K562 (cell line): ENCODE data around the gene CGN. TPM values are rescaled to one million over a fixed set of nuclear protein-coding genes. Genes with fewer than 3 reads are reported as not detected.

ENCODE experiments used
- ATAC-seq: fragments of 200-7000 bp; cut with Tn5 transposase; 3 replicates; pipeline ENCODE4 v1.9.1; 2020; ENCODE audit warnings: moderate library complexity
- BruUV-seq: library from RNA; stranded (reverse); fragments of 400-500 nt; replicated peaks from 2 replicates; lab custom pipeline; 2021; lab: Mats Ljungman, UMichigan
- CTCF ChIA-PET: fragments of 300-600 bp; formaldehyde crosslinking; extraction: SDS; loops from one replicate; lab custom pipeline; 2021; ENCODE audit warnings: low intra/inter-chr PET ratio; lab: Yijun Ruan, JAX
- POLR2A ChIA-PET: fragments of 300-600, 350-650 bp; sonication (Branson Sonifier 250); formaldehyde crosslinking; extraction: SDS; loops from one replicate; lab custom pipeline; 2021; ENCODE audit warnings: antibody characterized with exemption, inconsistent platforms; lab: Yijun Ruan, JAX
- DNase-seq, 4 experiments: peaks; one replicate each; pipeline versions ENCODE4 v3.0.0 to v3.0.0-alpha.2; 2011 to 2018; ENCODE audit warnings: low spot score in 3 of 4, mixed read lengths in 3 of 4; ENCODE audit errors: extremely low read depth in 1 of 4
- FAIRE-seq: peaks from 2 replicates; lab custom pipeline; 2011; peaks lifted over from hg19 to GRCh38; lab: Jason Lieb, UNC
- H2AFZ ChIP-seq: 2 replicates; pipeline ENCODE4 v1.6.0; 2011; ENCODE audit warnings: low read depth, low read length, control low read depth, inconsistent platforms
- H3K27ac ChIP-seq: fragments of 200-600 bp; 3 replicates; pipeline ENCODE4 v1.8.0; 2011; ENCODE audit warnings: low read depth, mild to moderate bottlenecking, control low read depth, inconsistent platforms, low read length, moderate library complexity, mixed read lengths; ENCODE audit errors: extremely low read depth
- H3K27me3 ChIP-seq, 2 experiments: fragments of 300-600 bp in 1 of 2; 2 replicates in 1 of 2; 3 replicates in 1 of 2; pipeline versions ENCODE4 v1.6.0 to v1.8.0; 2011; ENCODE audit warnings: inconsistent platforms in 2 of 2, low read length in 2 of 2, mild to moderate bottlenecking in 1 of 2, mixed read lengths in 1 of 2, moderate library complexity in 1 of 2; ENCODE audit not compliant: control insufficient read depth in 2 of 2, insufficient read depth in 2 of 2
- H3K36me3 ChIP-seq: fragments of 300-600 bp; 3 replicates; pipeline ENCODE4 v1.8.0; 2011; ENCODE audit warnings: mild to moderate bottlenecking, low read length, inconsistent platforms; ENCODE audit not compliant: control insufficient read depth, insufficient read depth
- H3K4me1 ChIP-seq, 2 experiments: fragments of 200-600 bp in 1 of 2; replicated peaks in 1 of 2; 2 replicates in 1 of 2; 3 replicates in 1 of 2; pipeline versions ENCODE4 v1.5.1 to v1.8.0; 2011; ENCODE audit warnings: inconsistent platforms in 2 of 2, low read length in 2 of 2, mild to moderate bottlenecking in 1 of 2, mixed read lengths in 1 of 2, moderate library complexity in 1 of 2; ENCODE audit not compliant: control insufficient read depth in 2 of 2, insufficient read depth in 2 of 2
- H3K4me2 ChIP-seq: 2 replicates; pipeline ENCODE4 v1.6.1; 2011; ENCODE audit warnings: low read length, control low read depth, inconsistent platforms, mixed read lengths; ENCODE audit not compliant: insufficient read depth
- H3K4me3 ChIP-seq: fragments of 200-600 bp; sonication (generic), shearing (Covaris generic); 2 replicates; pipeline ENCODE4 v1.5.1; 2016; ENCODE audit warnings: control low read depth, inconsistent platforms
- H3K79me2 ChIP-seq: fragments of 200-600 bp; 3 replicates; pipeline ENCODE4 v1.8.0; 2011; ENCODE audit warnings: low read length, inconsistent platforms; ENCODE audit not compliant: control insufficient read depth, insufficient read depth
- H3K9ac ChIP-seq, 2 experiments: 2 replicates each; pipeline versions ENCODE4 v1.6.0 to v1.6.1; 2011; ENCODE audit warnings: low read depth in 2 of 2, low read length in 2 of 2, control low read depth in 1 of 2, inconsistent platforms in 1 of 2, mild to moderate bottlenecking in 1 of 2, mixed read lengths in 1 of 2; ENCODE audit not compliant: insufficient read depth in 1 of 2
- H3K9me1 ChIP-seq: one replicate; pipeline ENCODE4 v1.6.0; 2011; ENCODE audit warnings: inconsistent platforms, mild to moderate bottlenecking, low read length, moderate library complexity; ENCODE audit not compliant: control insufficient read depth, insufficient read depth
- H3K9me3 ChIP-seq: replicated peaks from 2 replicates; pipeline ENCODE4 v1.5.1; 2011; ENCODE audit warnings: low read depth, low read length, inconsistent platforms; ENCODE audit not compliant: control insufficient read depth, insufficient read depth
- H4K20me1 ChIP-seq: replicated peaks from 2 replicates; pipeline ENCODE4 v1.6.1; 2011; ENCODE audit warnings: low read length, inconsistent platforms, mixed read lengths; ENCODE audit not compliant: control insufficient read depth, insufficient read depth
- GABPA ChIP-seq: fragments of 200-800 bp; sonication (Bioruptor generic); conservative IDR thresholded peaks from 2 replicates; pipeline ENCODE4 v1.6.1; 2016; ENCODE audit warnings: low read depth, missing genetic modification characterization, missing compliant biosample characterization
- NFXL1 ChIP-seq: fragments of 450-650 bp; formaldehyde crosslinking; IDR thresholded peaks from 2 replicates; pipeline ENCODE4 v1.4.0; 2021; ENCODE audit warnings: mild to moderate bottlenecking
- PHB2 ChIP-seq: fragments of 450-650 bp; IDR thresholded peaks from 2 replicates; pipeline ENCODE4 v1.6.1; 2017; ENCODE audit warnings: low read depth
- RBM34 ChIP-seq: fragments of 200-400 bp; formaldehyde crosslinking; IDR thresholded peaks from 2 replicates; pipeline ENCODE4 v1.6.1; 2018; ENCODE audit warnings: low read length, borderline replicate concordance; ENCODE audit not compliant: insufficient read depth
- XRCC4 ChIP-seq: IDR thresholded peaks from one replicate; pipeline ENCODE4 v1.6.1; 2011; ENCODE audit not compliant: insufficient read depth, insufficient read length; ENCODE audit errors: extremely low read depth
- ZNF830 ChIP-seq: fragments of 250-450 bp; sonication (Bioruptor Pico); IDR thresholded peaks from 2 replicates; pipeline ENCODE4 v1.5.0; 2021; ENCODE audit warnings: mild to moderate bottlenecking
- WGBS: fragments of 100-300 bp; shearing (Covaris generic); methylation state at CpG from one replicate; pipeline ENCODE4 v1.1.6; 2016; ENCODE audit warnings: low coverage, mixed read lengths; ENCODE audit not compliant: insufficient coverage; ENCODE audit errors: missing lambda C conversion rate; 5-methylcytosine and 5-hydroxymethylcytosine counted together
- in situ Hi-C: fragments of 300-500 bp; cut with MboI; formaldehyde crosslinking; loops from 4 replicates; pipeline ENCODE4 v1.15.0; 2018; ENCODE audit warnings: inconsistent platforms, mixed read lengths
- intact Hi-C: fragments of 100-400 bp; cut with micrococcal nuclease; formaldehyde crosslinking; loops from 2 replicates; pipeline ENCODE4 v1.14.2; 2022
- polyA plus RNA-seq, 8 experiments: library from polyadenylated mRNA; depleted of rRNA in 4 of 8; stranded (reverse) in 5 of 8; unstranded in 3 of 8; fragments of >200 nt; fragmentation: Nextera tagmentation in 2 of 8; fragmentation: Illumina TruSeq in 1 of 8; extraction: Ambion mirVana in 2 of 8; extraction: Trizol in 1 of 8; gene quantifications; 2 replicates each; pipeline versions ENCODE4 v1.2.1 to v1.2.3, GENCODE V29; 2011 to 2014; ENCODE audit warnings: inconsistent platforms in 1 of 8, missing spikeins in 1 of 8
- total RNA-seq, 7 experiments: library from RNA; depleted of rRNA in 6 of 7; stranded (reverse); fragments of >200 nt in 6 of 7; fragmentation: Illumina TruSeq in 2 of 7; extraction: Trizol in 2 of 7; gene quantifications; 2 replicates each; pipeline versions ENCODE4 v1.2.1 to v1.2.3, GENCODE V29; 2011 to 2021; ENCODE audit warnings: low replicate concordance in 1 of 7
- TF ChIP-seq, protein P1 (sequence below), 2 experiments: fragments of 150-350 bp in 1 of 2; IDR thresholded peaks; 2 replicates each; pipeline ENCODE4 v1.6.1; 2012 to 2016; ENCODE audit warnings: low read depth in 2 of 2, low read length in 2 of 2, mild to moderate bottlenecking in 1 of 2, moderate library complexity in 1 of 2

Gene CGN
- total and polyA plus RNA-seq, 9 of the 15 experiments (the other 6 are each of a cell fraction or from before 2014, with no cell fraction given): 0.03 to 1.4 (median 0.14) TPM; not detected in 2

DNA sequence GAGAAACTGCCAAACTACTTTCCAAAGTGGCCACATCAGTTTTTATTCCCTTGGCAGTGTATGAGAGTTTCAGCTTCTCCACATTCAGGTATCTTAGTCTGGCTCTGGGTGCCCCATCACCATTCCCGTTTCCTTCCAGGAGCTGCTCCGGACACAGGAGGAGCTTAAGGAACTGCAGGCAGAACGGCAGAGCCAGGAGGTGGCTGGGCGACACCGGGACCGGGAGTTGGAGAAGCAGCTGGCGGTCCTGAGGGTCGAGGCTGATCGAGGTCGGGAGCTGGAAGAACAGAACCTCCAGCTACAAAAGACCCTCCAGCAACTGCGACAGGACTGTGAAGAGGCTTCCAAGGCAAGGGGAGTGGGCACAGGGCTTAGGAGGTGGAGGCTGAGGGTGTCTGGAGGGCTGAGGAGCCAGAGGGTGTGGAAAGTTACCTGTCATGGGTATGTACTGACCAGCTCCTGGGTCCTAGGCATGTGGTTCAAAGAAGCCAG, 18.1 kb downstream of the CGN start:
- in situ Hi-C loops: no loop called here
- ChIA-PET POLR2A (interaction anchor here (0.5 to 1.0 kb wide), 4 partner anchors 9 to 157 kb away, joined by 3 to 4 read pairs (median 3); partner anchors contain the start of gene TUFT1), CTCF (no interaction called here)
- BruUV-seq: no TSS peak
- peaks cover 2 to 18% of the 10 kb centered on the region in 2 experiments; a peak in 3 of 5 replicates for H3K4me1 ChIP-seq
- H3K27ac ChIP-seq: no peak overlapping the region
- FAIRE-seq: no peak
- H3K79me2 ChIP-seq: no peaks in the 10 kb centered on the region
- no peak overlapping the region for H2AFZ ChIP-seq
- intact Hi-C loops: no loop called here
- H3K36me3 ChIP-seq: no peaks in the 10 kb centered on the region
- DNase-seq: no peak
- no peak overlapping the region; a peak in 1 of 4 replicates for H3K9ac ChIP-seq
- H3K9me1 ChIP-seq: no peaks in the 10 kb centered on the region
- no peak overlapping the region for H3K4me3 ChIP-seq
- H4K20me1 ChIP-seq: no peaks in the 10 kb centered on the region
- H3K27me3 ChIP-seq: peaks cover 39 to 49% of the 10 kb centered on the region in 2 experiments; a peak in 4 of 5 replicates
- 0 out of 2 replicates have a peak overlapping the region, but pooled peaks have one; percentile 31 for H3K4me2 ChIP-seq
- ATAC-seq: no peak
- no peak for TF ChIP-seq ZNF830
- 5% methylated on average over 11 of the region's 11 CpGs for WGBS
- no peaks in the 10 kb centered on the region for H3K9me3 ChIP-seq

DNA sequence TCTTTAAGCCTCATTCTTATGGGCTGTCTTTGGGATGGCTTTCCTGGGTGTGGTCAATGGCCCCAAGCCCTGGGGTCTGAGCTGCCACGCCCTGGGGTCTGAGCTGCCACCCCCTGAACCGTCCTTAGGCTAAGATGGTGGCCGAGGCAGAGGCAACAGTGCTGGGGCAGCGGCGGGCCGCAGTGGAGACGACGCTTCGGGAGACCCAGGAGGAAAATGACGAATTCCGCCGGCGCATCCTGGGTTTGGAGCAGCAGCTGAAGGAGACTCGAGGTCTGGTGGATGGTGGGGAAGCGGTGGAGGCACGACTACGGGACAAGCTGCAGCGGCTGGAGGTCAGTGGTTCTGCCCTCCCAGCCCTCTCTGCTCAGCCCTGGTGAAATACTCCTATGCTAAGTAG, 18.6 kb downstream of the CGN start:
- DNase-seq (no peak), FAIRE-seq (no peak), ATAC-seq (peak; percentile 32; the same call in 2 of the 3 replicates)
- Histone ChIP-seq H3K27ac (no peak overlapping the region), H3K79me2 (no peaks in the 10 kb centered on the region), H3K9me1 (no peaks in the 10 kb centered on the region), H3K9ac (peak overlapping the region in 1 of 2 experiments; percentile 80; a peak in 1 of 4 replicates), H3K27me3 (peaks cover 37 to 44% of the 10 kb centered on the region in 2 experiments; a peak in 4 of 5 replicates), H3K4me2 (peak overlapping the region; percentile 31), H3K36me3 (no peaks in the 10 kb centered on the region), H3K4me1 (peaks cover 2 to 18% of the 10 kb centered on the region in 2 experiments; a peak in 3 of 5 replicates), H3K9me3 (no peaks in the 10 kb centered on the region), H4K20me1 (no peaks in the 10 kb centered on the region; the same call in 1 of the 2 replicates), H3K4me3 (no peak overlapping the region), H2AFZ (no peak overlapping the region)
- in situ Hi-C loops (no loop called here), intact Hi-C loops (loop anchor here (5.0 kb wide), 1 partner anchor 72 kb away; the partner anchor contains the start of gene POGZ)
- BruUV-seq: no TSS peak
- POLR2A ChIA-PET: interaction anchor here (0.5 to 1.0 kb wide), 6 partner anchors 9 to 340 kb away, joined by 3 to 4 read pairs (median 3); partner anchors contain the start of gene TUFT1
- no peak for TF ChIP-seq RBM34
- no peak for TF ChIP-seq XRCC4
- no peak for TF ChIP-seq NFXL1 (CRISPR knock-in tag)
- TF ChIP-seq, protein P1, sequence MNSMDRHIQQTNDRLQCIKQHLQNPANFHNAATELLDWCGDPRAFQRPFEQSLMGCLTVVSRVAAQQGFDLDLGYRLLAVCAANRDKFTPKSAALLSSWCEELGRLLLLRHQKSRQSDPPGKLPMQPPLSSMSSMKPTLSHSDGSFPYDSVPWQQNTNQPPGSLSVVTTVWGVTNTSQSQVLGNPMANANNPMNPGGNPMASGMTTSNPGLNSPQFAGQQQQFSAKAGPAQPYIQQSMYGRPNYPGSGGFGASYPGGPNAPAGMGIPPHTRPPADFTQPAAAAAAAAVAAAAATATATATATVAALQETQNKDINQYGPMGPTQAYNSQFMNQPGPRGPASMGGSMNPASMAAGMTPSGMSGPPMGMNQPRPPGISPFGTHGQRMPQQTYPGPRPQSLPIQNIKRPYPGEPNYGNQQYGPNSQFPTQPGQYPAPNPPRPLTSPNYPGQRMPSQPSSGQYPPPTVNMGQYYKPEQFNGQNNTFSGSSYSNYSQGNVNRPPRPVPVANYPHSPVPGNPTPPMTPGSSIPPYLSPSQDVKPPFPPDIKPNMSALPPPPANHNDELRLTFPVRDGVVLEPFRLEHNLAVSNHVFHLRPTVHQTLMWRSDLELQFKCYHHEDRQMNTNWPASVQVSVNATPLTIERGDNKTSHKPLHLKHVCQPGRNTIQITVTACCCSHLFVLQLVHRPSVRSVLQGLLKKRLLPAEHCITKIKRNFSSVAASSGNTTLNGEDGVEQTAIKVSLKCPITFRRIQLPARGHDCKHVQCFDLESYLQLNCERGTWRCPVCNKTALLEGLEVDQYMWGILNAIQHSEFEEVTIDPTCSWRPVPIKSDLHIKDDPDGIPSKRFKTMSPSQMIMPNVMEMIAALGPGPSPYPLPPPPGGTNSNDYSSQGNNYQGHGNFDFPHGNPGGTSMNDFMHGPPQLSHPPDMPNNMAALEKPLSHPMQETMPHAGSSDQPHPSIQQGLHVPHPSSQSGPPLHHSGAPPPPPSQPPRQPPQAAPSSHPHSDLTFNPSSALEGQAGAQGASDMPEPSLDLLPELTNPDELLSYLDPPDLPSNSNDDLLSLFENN (IDR thresholded peaks at IDR 0.05; ENCODE audit: low read depth in 2 of 2, low read length in 2 of 2): no peak
- TF ChIP-seq GABPA (tag): no peak
- no peak for TF ChIP-seq PHB2
- WGBS: 30% methylated on average over 18 of the region's 18 CpGs
- CTCF ChIA-PET: no interaction called here
